ENCODE results near the gene CEP152.
A peak's percentile ranks its signal among the peaks of the same experiment; 100 is the strongest.
"Not testable (repeated sequence)": the region's sequence is repeated elsewhere in the genome, so short reads cannot be mapped to it uniquely, and the experiment has no call there.

CEP152 gene, protein sequence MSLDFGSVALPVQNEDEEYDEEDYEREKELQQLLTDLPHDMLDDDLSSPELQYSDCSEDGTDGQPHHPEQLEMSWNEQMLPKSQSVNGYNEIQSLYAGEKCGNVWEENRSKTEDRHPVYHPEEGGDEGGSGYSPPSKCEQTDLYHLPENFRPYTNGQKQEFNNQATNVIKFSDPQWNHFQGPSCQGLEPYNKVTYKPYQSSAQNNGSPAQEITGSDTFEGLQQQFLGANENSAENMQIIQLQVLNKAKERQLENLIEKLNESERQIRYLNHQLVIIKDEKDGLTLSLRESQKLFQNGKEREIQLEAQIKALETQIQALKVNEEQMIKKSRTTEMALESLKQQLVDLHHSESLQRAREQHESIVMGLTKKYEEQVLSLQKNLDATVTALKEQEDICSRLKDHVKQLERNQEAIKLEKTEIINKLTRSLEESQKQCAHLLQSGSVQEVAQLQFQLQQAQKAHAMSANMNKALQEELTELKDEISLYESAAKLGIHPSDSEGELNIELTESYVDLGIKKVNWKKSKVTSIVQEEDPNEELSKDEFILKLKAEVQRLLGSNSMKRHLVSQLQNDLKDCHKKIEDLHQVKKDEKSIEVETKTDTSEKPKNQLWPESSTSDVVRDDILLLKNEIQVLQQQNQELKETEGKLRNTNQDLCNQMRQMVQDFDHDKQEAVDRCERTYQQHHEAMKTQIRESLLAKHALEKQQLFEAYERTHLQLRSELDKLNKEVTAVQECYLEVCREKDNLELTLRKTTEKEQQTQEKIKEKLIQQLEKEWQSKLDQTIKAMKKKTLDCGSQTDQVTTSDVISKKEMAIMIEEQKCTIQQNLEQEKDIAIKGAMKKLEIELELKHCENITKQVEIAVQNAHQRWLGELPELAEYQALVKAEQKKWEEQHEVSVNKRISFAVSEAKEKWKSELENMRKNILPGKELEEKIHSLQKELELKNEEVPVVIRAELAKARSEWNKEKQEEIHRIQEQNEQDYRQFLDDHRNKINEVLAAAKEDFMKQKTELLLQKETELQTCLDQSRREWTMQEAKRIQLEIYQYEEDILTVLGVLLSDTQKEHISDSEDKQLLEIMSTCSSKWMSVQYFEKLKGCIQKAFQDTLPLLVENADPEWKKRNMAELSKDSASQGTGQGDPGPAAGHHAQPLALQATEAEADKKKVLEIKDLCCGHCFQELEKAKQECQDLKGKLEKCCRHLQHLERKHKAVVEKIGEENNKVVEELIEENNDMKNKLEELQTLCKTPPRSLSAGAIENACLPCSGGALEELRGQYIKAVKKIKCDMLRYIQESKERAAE (N-terminal part only)

DNA sequence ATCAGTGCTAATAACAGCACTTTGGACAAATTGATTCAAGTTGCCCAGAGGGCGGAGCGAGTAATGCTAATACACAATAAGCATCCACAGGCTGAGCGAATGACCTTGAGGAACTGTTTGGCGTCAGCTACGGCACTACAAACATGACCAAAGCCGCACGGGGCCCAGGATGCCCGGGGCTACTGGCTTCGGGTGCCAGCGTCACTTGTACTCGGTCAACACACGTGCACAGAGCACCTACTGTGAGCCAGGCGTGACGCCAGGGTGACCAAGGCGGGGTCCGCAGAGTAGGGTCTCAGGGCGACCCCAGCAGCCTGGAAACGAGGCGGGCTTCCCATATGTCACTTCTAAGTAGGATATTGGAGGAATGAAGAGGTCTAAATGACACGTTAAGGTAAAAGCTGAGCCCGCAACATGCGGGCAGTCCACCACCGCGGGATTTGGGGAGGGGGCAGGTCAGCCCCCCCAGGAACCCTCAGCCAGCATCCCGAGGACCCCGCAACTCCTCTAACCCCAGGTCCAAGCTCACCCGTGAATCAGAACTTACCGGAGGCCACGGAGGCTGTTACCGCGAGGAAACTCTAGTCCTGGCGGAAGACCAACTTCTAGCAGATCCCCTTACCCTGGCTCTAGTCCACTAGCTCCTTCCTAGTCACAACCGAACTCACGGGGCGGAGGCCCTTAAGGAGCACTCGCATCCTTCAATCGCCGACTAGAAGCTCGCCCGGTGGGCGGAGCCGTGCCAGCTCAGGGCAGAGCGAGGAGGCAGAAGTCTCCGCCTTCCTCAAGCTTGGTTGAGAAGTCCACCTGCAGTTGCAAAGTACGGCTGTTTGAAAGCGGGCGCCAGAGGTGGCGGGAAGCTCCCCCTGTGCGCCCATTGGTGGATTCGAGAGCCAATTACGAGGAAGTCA lies at the start of gene CEP152:
Gene CEP152, minus strand, starts transcription at position 656 of the 911 bp plus-strand sequence. CDS start 5,420 bp downstream, outside the sequence.
- DNase-seq (ENCODE audit: low read depth in 2 of 2): peak; percentile 99

DNA sequence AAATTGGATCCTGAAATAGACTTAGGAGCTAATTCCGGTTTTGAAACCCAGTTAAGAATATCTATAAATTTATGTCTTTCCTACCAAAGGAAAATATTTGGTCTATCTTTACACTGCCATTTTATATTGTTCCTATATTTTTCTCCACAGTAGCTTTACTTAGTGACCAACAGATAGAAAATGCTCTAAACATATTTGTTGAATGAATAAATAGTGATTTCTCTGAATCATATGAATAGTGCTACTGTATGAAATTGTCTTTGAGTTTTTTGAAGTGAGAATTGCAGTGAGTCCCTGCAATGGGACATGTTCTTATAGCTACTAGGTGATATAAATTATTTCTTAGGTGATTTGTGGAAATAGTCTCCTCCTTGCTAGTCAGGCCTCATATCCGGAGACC lies 48.6 kb upstream of the CEP152 start:
- no peak for DNase-seq (ENCODE audit: low read depth in 2 of 2)

DNA sequence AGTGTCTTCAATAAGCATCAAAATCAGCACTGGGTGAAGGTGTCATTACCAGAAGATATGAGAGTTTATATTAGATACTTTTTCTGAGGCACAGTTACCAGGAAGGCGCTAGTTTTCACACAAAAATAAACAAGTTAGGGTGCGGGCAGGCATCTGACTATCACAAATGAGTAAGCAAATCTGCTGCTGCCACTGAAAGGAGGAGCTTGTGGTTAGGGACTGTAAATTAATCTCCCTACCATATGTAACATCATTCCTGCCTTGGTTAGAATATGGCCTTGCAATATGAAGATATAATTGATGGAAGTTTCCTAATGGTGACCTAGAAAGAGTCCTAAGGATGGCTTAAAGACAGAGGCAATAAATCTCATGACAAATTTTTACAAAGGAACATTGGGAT lies 47.5 kb upstream of the CEP152 start:
- peak; percentile 46 to 50 for DNase-seq (ENCODE audit: low read depth in 2 of 2)

DNA sequence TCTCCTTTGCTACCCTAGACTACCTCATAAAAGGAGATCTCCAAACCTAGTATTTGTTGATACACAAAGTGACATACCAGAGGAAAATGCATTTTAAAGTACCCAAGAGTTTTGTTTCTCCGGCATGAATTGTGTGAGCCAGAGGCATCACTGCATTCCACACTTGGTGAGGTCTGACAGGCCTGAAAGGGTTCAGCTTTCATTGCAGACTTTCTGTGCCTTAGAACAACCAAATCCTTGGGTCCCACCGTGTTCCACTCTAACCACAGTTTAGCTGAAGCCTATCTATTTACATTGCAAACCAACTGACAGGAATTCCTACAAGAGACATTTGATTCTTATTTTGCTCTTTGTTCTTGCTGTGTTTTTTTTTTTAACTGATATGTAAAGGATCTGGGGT lies 46.1 kb upstream of the CEP152 start:
- DNase-seq (ENCODE audit: low read depth in 2 of 2): peak in 1 of 2 experiments; percentile 16

DNA sequence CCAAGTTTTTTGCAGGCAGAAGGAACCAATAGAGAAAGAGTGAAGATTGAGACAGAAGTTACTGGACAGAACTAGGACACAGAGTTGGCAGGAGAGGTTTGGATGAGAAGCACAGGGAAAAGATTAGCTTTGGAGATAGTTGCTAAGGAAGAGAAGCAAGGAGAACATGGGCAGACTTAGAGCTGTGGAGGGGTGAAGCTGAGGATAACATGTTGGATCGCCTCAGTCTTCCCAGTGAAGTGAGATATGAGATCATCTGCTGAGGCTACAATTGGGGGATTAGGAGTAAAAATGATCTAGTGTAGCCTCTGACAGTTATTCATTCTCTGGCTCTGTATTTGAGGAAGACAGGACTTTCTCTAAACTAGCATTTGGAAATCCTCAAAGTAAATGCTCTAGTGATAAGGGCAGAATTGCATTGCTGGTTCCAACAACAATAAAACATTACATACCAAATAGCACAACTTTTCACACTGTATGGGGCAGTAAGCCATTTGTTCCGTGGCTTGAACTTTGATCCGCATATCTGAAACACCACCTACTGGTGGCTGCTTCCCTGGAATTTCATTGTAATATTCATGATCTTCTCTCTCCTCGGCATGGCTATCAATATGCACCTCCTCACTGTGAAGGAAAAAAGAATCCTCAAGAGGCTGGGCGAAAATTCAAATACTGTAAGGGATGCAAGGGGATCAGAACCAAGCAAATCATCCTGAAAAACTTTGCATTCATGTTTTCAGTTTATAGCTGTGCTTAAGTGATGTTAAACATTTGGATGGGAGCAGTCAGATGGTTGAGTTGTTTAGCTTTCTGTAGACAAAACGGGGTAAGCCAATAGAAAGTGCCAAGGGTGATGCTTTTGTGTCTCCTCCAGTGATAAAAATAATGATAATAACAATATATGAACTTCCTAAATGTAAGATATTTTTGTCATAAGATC lies 44.9 kb upstream of the CEP152 start:
- peak; percentile 26 to 35 for DNase-seq (ENCODE audit: low read depth in 2 of 2)

DNA sequence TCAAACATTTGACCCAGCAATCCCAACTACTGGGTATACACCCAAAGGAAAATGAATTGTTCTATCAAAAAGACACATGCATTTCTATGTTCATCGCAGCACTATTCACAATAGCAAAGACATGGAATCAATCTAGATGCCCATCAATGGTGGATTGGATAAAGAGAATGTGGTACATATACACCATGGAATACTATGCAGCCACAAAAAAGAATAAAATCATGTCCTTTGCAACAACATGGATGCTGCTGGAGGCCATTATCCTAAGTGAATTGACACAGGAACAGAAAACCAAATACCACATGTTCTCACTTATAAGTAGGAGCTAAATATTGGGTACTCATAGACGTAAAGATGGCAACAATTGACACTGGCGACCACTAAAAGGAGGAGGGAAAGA lies 43.6 kb upstream of the CEP152 start:
- not testable (repeated sequence) for DNase-seq (ENCODE audit: low read depth in 2 of 2)

DNA sequence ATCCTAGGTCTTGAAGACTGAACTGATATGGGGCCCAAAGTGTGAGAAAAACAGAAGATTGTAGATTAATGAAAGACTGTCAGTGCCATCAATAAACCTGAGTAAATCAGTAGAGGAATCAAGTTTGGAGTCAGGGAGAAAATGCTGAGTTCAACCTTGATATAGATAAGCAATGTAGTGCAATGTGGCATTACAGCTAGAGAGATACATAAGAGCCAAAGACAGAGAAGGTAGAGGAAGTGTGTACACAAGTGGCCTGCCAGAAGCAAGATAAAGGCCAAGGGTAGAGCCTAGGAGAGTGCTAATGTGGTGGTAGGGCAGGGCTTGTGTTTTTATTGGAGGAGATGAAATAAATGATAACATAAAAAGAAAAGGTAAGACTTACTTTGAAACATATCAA lies 41.1 kb upstream of the CEP152 start:
- DNase-seq (ENCODE audit: low read depth in 2 of 2): no peak

DNA sequence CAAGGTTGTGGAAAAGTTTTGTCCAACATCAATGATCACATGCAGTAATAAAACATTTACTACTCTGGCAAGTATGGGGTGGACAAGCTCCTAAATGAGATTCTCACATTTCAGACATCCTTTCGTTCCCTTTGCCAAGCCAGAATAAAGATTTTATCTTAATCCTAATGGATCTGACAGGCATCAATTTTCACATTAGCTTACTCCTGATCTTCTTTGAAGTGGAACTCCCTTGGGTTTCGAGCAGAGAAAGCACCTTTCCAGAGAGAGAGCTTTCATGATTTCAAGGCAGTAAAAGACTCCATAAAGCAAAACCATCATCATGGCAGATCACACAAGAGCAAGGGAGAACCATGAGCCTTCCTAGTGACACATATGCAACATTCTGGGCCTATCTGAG lies 39.8 kb upstream of the CEP152 start:
- DNase-seq (ENCODE audit: low read depth in 2 of 2): no peak

DNA sequence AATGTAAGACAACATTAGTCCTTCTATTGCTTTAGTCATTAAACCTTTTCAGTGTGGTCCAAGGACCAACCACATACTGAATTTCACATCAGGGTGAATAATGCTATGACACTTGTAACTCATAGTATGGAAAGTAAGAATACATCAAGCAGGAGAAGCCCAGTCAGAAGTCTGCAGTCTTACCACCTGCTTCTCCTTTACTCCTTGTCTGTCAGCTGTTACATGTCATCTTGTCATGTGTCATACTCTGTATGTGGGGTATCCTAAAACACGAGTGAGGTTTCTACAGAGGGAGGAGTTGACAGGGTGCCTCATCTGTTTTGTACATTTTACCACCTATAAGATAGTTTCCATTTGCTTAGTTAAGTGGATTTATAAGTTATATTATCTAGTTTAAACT lies 34.3 kb upstream of the CEP152 start:
- no peak for DNase-seq (ENCODE audit: low read depth in 2 of 2)

DNA sequence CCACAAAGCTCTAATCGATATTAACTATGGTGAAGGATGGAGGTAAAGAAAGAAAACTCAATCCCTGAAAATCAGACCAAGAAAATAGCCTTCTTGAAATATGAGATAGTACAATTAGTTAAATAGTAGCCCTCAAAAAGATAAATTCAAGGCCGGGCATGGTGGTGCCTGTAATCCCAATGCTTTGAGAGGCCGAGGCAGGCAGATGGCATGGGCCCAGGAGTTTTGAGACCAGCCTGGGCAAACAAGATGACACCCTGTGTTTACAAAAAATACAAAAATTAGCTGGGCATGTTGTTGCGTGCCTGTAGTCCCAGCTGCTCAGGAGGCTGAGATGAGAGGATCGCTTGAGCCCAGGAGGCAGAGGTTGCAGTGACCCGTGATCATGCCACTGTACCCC lies 31.6 kb upstream of the CEP152 start:
- no peak for DNase-seq (ENCODE audit: low read depth in 2 of 2)

DNA sequence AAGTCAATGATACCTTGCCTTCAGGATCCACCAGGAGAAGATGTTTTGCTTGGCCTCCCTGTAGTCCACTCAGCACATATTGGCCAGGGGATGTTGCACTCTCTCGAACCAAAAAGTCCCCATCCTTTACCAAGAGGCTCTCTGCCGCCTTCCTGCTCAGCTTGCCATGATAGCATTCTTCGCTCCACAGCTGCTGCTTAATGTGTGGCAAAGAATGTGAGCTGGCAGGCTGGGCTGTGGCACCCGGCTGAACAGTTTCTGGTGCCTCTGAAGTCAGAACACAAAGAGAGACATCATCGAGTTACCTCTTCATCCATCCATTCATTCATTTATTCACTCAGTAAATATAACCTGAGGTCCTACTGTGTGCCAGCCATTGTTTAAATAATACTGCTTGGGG lies 23.9 kb upstream of the CEP152 start:
- no peak for DNase-seq (ENCODE audit: low read depth in 2 of 2)

DNA sequence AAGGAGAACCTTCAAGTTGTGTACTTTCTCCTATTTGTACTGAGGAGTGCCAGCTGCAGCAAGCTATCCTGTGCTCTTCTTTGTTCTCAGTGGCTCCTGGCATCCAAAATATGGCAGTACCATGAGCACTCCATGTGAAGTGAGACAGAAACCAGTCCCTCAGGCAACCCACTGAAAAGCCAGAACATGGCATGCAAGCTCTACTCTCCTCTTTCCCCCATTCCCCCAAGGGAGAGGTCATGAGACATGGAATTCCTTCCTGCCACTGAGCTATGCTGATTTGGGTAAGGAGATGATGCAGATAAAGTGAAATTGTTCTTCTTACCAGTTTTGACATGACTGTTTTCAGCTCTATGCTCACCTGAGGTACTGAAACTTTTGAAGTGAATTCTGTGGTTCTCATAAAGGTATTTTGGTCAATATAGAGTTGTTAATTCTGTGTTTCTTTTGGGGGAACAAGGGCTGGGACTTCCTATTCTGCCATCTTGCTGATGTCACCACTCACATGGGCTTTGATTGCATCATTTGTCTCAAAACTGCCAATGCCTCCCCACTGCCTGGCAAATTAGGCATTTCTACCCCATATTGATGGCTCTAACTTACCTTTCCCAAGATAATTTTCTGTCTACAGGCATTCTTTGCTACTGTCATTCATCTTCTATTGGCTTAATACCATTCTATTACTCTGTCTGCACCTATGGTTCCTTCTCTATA lies 22.8 kb upstream of the CEP152 start:
- no peak for DNase-seq (ENCODE audit: low read depth in 2 of 2)

DNA sequence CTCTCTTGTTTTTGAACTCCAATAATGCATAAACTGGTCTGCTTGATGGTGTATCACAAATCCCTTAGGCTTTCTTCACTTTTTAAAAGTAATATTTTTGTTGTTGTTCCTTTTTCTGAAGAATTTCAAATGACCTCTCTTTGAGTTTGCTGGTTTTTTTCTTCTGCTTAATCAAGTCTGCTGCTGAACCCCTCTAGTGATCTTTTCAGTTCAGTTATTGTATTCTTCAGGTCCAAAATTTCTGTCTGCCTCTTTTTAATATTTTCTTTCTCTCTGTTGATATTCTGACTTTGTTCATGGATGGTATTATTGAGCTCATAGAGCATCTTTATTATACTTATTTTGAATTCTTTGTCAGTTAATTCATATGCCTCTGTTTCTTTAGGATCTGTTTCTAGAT lies 21.8 kb upstream of the CEP152 start:
- DNase-seq (ENCODE audit: low read depth in 2 of 2): no peak

DNA sequence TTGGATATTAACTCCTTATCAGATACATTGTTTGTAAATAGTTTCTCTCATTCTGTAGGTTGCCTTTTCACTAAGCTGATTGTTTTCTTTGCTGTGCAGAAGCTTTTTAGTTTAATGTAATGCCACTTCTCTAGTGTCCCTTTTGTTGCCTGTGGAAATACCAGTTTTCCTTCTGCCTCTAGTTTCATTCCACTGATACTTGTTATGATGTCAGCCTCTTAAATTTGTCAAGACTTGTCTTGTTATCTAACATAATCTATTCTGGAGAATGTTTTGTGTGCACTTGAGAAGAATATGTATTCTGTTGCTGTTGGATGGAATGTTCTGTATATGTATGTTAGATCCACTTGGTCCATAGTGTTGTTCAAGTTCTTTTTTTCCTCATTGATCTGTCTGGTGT lies 18.0 kb upstream of the CEP152 start:
- no peak for DNase-seq (ENCODE audit: low read depth in 2 of 2)

DNA sequence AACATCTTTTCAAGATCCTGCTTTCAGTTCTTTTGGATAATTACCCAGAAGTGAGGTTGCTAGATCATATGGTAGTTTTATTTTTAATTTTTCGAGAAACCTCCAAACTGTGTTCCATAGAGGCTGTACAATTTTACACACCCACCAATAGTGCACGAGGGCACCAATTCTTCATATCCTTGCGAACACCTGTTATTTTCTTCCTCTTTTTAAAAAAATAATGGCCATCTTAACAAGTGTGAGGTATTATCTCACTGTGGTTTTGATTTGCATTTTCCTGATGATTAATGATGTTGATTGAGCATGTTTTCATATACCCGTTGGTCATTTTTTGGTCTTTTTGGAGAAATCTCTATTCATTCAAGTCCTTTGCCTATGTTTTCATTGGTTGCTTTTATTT lies 17.6 kb upstream of the CEP152 start:
- no peak for DNase-seq (ENCODE audit: low read depth in 2 of 2)

DNA sequence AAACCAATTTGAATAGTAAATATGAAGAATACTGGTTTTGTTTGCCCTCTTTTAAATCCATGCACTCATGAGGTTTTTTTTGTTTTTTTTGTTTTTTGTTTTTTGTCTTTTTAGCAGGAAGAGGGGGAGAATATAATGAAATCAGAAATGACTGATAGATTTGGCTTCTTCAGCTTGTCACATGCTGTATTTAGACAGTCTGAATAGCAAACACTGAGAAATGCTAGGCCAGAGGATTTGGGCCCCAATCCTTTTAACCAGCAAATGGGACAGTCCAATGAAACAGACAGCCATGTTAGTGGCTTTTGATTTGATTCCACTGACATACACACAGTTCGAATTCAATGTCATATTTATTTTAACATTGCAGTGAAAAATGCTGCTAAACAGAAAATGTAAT lies 14.2 kb upstream of the CEP152 start:
- DNase-seq (ENCODE audit: low read depth in 2 of 2): no peak

DNA sequence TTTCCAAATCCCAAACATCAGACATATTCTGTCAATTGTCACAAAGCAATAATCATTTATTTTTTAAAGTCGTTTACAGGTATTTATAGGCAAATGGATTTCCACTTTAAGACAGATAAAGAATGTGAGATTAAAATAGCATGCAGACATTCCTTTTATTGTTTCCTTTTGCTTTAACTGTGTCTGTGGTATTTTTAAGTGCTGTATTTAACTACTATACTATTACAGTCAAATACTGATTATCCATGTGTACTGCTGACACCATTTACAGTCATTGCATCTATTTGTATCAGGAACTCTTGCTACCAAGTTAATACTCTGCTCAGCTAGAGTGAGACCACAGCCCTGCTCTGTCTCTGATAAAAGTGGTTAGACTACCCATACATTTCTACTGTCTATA lies 12.8 kb upstream of the CEP152 start:
- no peak for DNase-seq (ENCODE audit: low read depth in 2 of 2)

DNA sequence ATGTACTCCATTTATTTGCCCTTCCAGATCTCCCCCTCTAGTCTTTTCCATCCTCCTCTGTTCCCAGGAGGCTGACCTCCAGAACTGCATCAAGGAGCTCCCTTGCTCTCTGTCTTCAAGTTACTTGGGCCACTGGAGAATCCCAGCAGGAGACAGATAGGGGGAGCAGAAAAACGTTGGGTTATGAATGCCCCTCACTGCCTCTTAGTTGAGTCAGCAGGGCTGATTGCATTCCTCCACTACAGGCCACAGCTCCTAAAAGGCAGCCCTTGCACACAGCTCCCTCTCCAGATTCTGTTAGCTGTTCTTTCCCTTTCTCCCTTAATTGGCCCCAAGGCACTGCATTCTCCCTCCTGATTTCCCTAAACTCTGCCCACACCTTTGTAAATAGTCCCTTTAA lies 12.4 kb upstream of the CEP152 start:
- DNase-seq (ENCODE audit: low read depth in 2 of 2): peak in 1 of 2 experiments; percentile 34

DNA sequence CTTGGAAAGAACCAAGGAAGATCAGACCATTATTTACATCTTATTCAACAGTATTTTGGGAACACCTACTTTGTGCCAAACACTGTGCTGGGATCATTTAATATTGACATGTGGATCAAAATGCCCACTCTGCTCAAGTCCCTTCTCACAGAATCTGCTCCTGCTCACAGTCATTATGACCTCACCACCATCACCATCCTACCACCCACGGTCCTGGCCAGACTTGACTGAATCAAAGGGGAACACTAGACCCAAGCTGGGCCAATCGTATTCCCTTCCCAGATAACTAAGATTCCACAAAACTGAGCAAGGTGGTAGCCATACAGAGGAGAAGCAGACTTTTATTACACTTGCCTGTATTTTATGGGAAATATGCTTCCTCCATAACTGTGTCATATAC lies 3.4 kb upstream of the CEP152 start:
- no peak for DNase-seq (ENCODE audit: low read depth in 2 of 2)

Measured in fibroblast of skin of left quadriceps (primary cell).